K562 (cell line): Measurements from ENCODE around the gene SEMA4G. TPM values are rescaled to one million over a fixed set of nuclear protein-coding genes. Genes with fewer than 3 reads are reported as not detected.
A peak's percentile ranks its signal among the peaks of the same experiment; 100 is the strongest.

Experiments used
- JUND ChIP-seq, 2 experiments: IDR thresholded peaks; 2 replicates in 1 of 2; 3 replicates in 1 of 2; pipeline ENCODE4 v1.6.1; 2011; ENCODE audit warnings: borderline replicate concordance in 2 of 2, low read depth in 2 of 2, low read length in 2 of 2, improper control_type of control experiment in 1 of 2, missing biosample characterization in 1 of 2, missing genetic modification characterization in 1 of 2, missing genetic modification reagents in 1 of 2
- LEF1 ChIP-seq: fragments of 450-650 bp; IDR thresholded peaks from 2 replicates; pipeline ENCODE4 v1.6.1; 2016; ENCODE audit warnings: mild to moderate bottlenecking
- NEUROD1 ChIP-seq: fragments of 150-350 bp; IDR thresholded peaks from 2 replicates; pipeline ENCODE4 v1.6.1; 2014; ENCODE audit warnings: borderline replicate concordance, low read length, low read depth; ENCODE audit not compliant: partially characterized antibody
- YBX1 ChIP-seq: fragments of 450-650 bp; IDR thresholded peaks from 2 replicates; pipeline ENCODE4 v1.7.1; 2016; ENCODE audit warnings: mild to moderate bottlenecking
- YY1 ChIP-seq, 3 experiments: IDR thresholded peaks; 2 replicates each; pipeline ENCODE4 v1.6.1; 2011; ENCODE audit warnings: low read length in 2 of 3, mild to moderate bottlenecking in 2 of 3, moderate library complexity in 2 of 3, borderline replicate concordance in 1 of 3, control low read depth in 1 of 3, low read depth in 1 of 3; ENCODE audit not compliant: insufficient read depth in 3 of 3, insufficient replicate concordance in 2 of 3, control insufficient read depth in 1 of 3, insufficient read length in 1 of 3; ENCODE audit errors: extremely low read depth in 1 of 3
- polyA plus RNA-seq, 8 experiments: library from polyadenylated mRNA; depleted of rRNA in 4 of 8; stranded (reverse) in 5 of 8; unstranded in 3 of 8; fragments of >200 nt; fragmentation: Nextera tagmentation in 2 of 8; fragmentation: Illumina TruSeq in 1 of 8; extraction: Ambion mirVana in 2 of 8; extraction: Trizol in 1 of 8; gene quantifications; 2 replicates each; pipeline versions ENCODE4 v1.2.1 to v1.2.3, GENCODE V29; 2011 to 2014; ENCODE audit warnings: inconsistent platforms in 1 of 8, missing spikeins in 1 of 8
- total RNA-seq, 7 experiments: library from RNA; depleted of rRNA in 6 of 7; stranded (reverse); fragments of >200 nt in 6 of 7; fragmentation: Illumina TruSeq in 2 of 7; extraction: Trizol in 2 of 7; gene quantifications; 2 replicates each; pipeline versions ENCODE4 v1.2.1 to v1.2.3, GENCODE V29; 2011 to 2021; ENCODE audit warnings: low replicate concordance in 1 of 7
- TF ChIP-seq, protein P1 (sequence below): fragments of 450-650 bp; IDR thresholded peaks from 2 replicates; pipeline ENCODE4 v1.6.1; 2018; ENCODE audit not compliant: partially characterized antibody
- TF ChIP-seq, protein P2 (sequence below): fragments of 450-650 bp; IDR thresholded peaks from 2 replicates; pipeline ENCODE4 v1.6.1; 2014; ENCODE audit warnings: low read depth, mild to moderate bottlenecking, moderate library complexity, borderline replicate concordance
- TF ChIP-seq, protein P3 (sequence below): sonication (generic); formaldehyde crosslinking; IDR thresholded peaks from 2 replicates; pipeline ENCODE4 v1.8.0; 2022; ENCODE audit warnings: mild to moderate bottlenecking, missing genetic modification reagents
- TF ChIP-seq, protein P4 (sequence below): fragments of 250-450 bp; sonication (Bioruptor Pico); IDR thresholded peaks from 2 replicates; pipeline ENCODE4 v1.4.0; 2020; ENCODE audit warnings: mild to moderate bottlenecking
- TF ChIP-seq, protein P5 (sequence below): fragments of 200-800 bp; sonication (Bioruptor generic); IDR thresholded peaks from 2 replicates; pipeline ENCODE4 v1.6.1; 2017; ENCODE audit warnings: missing genetic modification characterization, missing compliant biosample characterization

SEMA4G gene
- total and polyA plus RNA-seq, 9 of the 15 experiments (the other 6 are each of a cell fraction or from before 2014, with no cell fraction given) = 0.40 to 7.8 (median 1.8) TPM

DNA sequence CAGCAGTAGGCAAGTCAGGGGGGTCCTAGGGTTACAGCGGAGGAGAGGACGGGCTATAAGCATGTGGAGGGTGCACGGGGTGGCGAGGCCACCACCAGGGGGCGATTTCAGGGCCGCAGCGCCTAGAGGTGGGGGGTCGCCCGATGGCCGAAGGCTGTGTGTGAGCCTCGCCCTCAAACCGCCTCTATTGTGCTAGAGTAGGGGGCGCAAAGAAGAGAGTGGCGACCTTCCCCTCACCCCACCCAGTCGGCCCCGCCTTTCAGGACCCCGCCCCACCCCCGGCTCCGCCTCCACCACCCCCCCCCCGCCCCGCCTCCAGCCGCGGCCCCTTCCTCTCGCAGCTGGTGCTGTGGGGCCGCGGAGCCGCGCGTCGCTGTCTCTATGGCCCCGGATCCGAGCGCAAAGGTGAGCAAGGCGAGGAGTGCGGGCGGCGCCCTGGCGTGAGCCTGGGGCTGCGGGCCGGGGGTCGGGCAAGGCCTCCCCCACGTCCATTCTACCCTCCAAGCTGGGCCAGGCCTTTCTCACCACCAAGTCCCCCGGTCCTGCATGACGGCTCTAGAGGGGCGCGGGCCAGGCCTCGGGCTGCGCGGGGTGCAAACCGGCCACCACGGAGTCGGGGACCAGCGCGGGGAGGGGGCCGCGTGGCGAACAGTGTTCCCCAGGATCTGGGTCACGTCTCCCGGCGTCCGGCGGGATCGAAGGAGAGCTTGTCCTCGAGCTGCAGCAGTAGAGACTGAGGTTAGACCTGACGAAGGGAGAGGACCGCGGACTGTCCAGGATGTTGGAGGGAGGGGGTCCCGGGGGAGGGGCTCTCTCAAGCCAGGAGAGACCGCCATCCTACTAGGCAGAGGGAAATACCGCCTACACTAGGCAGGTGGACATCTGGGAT, at the start of gene SEMA4G (continued):
- TF ChIP-seq, protein P1, sequence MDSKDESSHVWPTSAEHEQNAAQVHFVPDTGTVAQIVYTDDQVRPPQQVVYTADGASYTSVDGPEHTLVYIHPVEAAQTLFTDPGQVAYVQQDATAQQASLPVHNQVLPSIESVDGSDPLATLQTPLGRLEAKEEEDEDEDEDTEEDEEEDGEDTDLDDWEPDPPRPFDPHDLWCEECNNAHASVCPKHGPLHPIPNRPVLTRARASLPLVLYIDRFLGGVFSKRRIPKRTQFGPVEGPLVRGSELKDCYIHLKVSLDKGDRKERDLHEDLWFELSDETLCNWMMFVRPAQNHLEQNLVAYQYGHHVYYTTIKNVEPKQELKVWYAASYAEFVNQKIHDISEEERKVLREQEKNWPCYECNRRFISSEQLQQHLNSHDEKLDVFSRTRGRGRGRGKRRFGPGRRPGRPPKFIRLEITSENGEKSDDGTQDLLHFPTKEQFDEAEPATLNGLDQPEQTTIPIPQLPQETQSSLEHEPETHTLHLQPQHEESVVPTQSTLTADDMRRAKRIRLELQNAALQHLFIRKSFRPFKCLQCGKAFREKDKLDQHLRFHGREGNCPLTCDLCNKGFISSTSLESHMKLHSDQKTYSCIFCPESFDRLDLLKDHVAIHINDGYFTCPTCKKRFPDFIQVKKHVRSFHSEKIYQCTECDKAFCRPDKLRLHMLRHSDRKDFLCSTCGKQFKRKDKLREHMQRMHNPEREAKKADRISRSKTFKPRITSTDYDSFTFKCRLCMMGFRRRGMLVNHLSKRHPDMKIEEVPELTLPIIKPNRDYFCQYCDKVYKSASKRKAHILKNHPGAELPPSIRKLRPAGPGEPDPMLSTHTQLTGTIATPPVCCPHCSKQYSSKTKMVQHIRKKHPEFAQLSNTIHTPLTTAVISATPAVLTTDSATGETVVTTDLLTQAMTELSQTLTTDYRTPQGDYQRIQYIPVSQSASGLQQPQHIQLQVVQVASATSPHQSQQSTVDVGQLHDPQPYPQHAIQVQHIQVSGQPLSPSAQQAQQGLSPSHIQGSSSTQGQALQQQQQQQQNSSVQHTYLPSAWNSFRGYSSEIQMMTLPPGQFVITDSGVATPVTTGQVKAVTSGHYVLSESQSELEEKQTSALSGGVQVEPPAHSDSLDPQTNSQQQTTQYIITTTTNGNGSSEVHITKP = no peak
- TF ChIP-seq, protein P2, sequence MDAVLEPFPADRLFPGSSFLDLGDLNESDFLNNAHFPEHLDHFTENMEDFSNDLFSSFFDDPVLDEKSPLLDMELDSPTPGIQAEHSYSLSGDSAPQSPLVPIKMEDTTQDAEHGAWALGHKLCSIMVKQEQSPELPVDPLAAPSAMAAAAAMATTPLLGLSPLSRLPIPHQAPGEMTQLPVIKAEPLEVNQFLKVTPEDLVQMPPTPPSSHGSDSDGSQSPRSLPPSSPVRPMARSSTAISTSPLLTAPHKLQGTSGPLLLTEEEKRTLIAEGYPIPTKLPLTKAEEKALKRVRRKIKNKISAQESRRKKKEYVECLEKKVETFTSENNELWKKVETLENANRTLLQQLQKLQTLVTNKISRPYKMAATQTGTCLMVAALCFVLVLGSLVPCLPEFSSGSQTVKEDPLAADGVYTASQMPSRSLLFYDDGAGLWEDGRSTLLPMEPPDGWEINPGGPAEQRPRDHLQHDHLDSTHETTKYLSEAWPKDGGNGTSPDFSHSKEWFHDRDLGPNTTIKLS = peak; percentile 47; the same call in 1 of the 2 replicates
- TF ChIP-seq LEF1 (no peak), YBX1 (no peak), NEUROD1 (no peak), JUND (IDR thresholded peaks at IDR 0.05; ENCODE audit: borderline replicate concordance, low read depth, low read length) (no peak), JUND (tag; IDR thresholded peaks at IDR 0.05; ENCODE audit: borderline replicate concordance, low read depth, low read length) (no peak), YY1 (IDR thresholded peaks at IDR 0.05; ENCODE audit: borderline replicate concordance in 1 of 3, control insufficient read depth in 1 of 3, extremely low read depth in 1 of 3, insufficient read depth in 3 of 3, insufficient read length in 1 of 3, insufficient replicate concordance in 2 of 3, low read depth in 1 of 3, low read length in 2 of 3) (peak in 1 of 3 experiments; percentile 30)
- TF ChIP-seq, protein P3, sequence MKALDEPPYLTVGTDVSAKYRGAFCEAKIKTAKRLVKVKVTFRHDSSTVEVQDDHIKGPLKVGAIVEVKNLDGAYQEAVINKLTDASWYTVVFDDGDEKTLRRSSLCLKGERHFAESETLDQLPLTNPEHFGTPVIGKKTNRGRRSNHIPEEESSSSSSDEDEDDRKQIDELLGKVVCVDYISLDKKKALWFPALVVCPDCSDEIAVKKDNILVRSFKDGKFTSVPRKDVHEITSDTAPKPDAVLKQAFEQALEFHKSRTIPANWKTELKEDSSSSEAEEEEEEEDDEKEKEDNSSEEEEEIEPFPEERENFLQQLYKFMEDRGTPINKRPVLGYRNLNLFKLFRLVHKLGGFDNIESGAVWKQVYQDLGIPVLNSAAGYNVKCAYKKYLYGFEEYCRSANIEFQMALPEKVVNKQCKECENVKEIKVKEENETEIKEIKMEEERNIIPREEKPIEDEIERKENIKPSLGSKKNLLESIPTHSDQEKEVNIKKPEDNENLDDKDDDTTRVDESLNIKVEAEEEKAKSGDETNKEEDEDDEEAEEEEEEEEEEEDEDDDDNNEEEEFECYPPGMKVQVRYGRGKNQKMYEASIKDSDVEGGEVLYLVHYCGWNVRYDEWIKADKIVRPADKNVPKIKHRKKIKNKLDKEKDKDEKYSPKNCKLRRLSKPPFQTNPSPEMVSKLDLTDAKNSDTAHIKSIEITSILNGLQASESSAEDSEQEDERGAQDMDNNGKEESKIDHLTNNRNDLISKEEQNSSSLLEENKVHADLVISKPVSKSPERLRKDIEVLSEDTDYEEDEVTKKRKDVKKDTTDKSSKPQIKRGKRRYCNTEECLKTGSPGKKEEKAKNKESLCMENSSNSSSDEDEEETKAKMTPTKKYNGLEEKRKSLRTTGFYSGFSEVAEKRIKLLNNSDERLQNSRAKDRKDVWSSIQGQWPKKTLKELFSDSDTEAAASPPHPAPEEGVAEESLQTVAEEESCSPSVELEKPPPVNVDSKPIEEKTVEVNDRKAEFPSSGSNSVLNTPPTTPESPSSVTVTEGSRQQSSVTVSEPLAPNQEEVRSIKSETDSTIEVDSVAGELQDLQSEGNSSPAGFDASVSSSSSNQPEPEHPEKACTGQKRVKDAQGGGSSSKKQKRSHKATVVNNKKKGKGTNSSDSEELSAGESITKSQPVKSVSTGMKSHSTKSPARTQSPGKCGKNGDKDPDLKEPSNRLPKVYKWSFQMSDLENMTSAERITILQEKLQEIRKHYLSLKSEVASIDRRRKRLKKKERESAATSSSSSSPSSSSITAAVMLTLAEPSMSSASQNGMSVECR (CRISPR knock-in tag) = 0 out of 2 replicates have a peak, but pooled peaks have one; percentile 30
- TF ChIP-seq, protein P4, sequence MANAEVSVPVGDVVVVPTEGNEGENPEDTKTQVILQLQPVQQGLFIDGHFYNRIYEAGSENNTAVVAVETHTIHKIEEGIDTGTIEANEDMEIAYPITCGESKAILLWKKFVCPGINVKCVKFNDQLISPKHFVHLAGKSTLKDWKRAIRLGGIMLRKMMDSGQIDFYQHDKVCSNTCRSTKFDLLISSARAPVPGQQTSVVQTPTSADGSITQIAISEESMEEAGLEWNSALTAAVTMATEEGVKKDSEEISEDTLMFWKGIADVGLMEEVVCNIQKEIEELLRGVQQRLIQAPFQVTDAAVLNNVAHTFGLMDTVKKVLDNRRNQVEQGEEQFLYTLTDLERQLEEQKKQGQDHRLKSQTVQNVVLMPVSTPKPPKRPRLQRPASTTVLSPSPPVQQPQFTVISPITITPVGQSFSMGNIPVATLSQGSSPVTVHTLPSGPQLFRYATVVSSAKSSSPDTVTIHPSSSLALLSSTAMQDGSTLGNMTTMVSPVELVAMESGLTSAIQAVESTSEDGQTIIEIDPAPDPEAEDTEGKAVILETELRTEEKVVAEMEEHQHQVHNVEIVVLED (CRISPR knock-in tag) = no peak
- TF ChIP-seq, protein P5, sequence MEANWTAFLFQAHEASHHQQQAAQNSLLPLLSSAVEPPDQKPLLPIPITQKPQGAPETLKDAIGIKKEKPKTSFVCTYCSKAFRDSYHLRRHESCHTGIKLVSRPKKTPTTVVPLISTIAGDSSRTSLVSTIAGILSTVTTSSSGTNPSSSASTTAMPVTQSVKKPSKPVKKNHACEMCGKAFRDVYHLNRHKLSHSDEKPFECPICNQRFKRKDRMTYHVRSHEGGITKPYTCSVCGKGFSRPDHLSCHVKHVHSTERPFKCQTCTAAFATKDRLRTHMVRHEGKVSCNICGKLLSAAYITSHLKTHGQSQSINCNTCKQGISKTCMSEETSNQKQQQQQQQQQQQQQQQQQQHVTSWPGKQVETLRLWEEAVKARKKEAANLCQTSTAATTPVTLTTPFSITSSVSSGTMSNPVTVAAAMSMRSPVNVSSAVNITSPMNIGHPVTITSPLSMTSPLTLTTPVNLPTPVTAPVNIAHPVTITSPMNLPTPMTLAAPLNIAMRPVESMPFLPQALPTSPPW (CRISPR knock-in tag) = peak; percentile 66
